Measurements from ENCODE around the gene UBE2F.
"Not testable (repeated sequence)": the region's sequence is repeated elsewhere in the genome, so short reads cannot be mapped to it uniquely, and the experiment has no call there.

UBE2F gene

GRCh38 chr2:238057696-238058575, 91.1 kb downstream of the UBE2F start:
- DNase-seq, result not testable (repeated sequence)

- no peak for DNase-seq
Measured at GRCh38 chr2:238059505-238059904, 92.7 kb downstream of the UBE2F start.

DNA sequence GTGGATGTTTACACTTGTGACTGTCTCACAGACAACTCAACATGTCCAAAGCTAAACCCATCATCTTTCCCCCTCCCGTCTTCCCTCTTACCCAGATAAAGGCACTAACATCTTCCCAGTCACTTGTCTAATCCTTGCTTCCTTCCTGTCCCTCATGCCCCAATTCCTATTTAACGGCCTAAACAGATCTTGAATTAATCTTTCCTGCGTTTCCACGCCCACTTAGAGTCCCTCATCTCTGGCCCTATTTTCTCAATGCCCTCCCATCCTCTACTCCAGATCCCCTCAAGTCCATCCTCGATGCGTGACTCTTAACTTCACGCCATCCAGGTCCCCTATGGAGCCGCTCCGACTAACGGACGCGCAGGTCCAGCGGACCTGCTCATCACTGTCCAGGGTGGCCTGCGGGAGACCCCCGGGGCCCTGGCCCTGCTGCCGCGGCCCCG, 93.3 kb downstream of the UBE2F start:
- DNase-seq, result peak; percentile 13

GRCh38 chr2:238060542-238061314, 93.9 kb downstream of the UBE2F start, which contains the start of gene SCLY:
Gene SCLY (plus strand): TSS chr2:238061001. CDS start chr2:238061055, 54 bp downstream.
- peak; percentile 94 for DNase-seq

GRCh38 chr2:238061315-238062202, 94.7 kb downstream of the UBE2F start:
- DNase-seq, result peak; percentile 24

GRCh38 chr2:238063414-238064189, 96.8 kb downstream of the UBE2F start:
- no peak for DNase-seq

GRCh38 chr2:238064376-238064775, 97.6 kb downstream of the UBE2F start:
- DNase-seq, result no peak

DNA sequence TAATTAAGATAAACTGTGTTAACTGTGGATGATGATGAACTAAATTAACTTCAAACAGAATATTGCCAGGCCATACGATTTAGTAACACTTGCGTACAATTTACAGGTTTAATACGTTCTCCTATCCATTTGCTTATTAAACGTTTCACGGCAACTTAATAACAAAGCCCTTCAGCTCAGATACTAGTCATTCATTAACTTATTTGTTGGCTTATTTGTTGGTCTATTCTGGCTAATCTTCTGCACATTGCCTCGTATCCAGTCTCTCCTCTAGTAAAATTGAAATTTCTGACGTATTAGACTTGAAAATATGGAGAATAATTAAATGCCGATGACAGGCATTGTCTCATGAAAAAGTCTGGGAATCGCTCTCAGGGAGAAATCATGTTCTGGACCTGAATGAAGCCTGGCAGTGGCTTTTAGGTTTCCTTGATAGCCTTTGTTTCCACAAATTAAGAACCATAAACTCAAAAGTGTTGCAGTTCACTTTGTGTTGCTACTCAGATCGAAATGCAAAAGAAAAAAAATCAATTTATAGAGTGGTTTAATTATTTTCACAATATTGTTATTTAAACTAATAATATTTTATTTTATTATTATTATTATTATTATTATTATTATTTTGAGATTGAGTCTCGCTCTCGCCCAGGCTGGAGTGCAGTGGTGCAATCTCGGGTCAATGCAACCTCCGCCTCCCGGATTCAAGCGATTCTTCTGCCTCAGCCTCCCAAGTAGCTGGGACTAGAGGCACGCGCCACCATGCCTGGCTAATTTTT, 98.4 kb downstream of the UBE2F start:
- DNase-seq, result no peak

- DNase-seq, result no peak
Measured at GRCh38 chr2:238066218-238066617, 99.4 kb downstream of the UBE2F start.

GRCh38 chr2:238066718-238067117, 99.9 kb downstream of the UBE2F start:
- not testable (repeated sequence) for DNase-seq

DNA sequence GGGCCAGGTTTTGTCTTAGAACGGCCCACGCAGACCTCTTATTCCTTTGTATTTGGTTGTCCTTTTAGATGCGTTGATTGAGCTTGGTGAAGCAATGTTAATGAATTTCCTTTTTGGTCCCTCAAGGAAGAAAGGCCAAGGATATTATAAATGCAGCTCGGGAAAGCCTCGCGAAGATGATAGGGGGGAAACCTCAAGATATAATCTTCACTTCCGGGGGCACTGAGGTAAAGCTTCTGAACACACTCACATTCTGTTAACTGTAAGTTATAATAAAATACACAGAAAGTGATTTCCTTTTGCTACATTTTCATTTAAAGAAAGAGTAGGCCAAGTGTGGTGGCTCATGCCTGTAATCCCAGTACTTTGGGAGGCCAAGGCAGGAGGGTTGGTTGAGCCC, 101.1 kb downstream of the UBE2F start:
- no peak for DNase-seq

DNA sequence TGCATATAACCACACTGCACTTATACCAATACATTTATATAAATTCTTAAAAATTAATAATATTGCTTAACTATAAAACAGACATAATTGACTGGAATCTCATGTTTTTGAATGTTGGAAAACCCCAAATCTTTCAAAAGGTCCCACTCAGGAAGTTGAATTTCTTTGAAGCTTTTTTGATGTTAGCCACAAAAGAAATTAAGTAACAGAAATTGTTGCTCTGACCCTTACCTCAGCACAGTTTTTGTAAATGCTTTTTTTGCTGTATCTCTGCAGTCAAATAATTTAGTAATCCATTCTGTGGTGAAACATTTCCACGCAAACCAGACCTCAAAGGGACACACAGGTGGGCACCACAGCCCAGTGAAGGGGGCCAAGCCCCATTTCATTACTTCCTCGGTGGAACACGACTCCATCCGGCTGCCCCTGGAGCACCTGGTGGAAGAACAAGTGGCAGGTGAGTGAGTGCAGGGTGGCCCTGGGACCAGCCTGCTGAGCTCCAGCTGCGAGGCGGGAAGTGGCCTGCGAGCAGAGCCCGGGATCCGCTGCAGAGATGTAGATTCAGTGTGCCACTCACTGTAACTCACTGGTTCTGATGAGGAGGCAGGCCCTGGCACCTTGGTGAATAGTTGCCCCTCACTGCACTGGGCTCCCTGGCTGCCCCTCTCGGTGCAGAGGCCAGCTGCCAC, 102.4 kb downstream of the UBE2F start:
- DNase-seq, result no peak

GRCh38 chr2:238069877-238070276, 103.1 kb downstream of the UBE2F start:
- no peak for DNase-seq

GRCh38 chr2:238075397-238075796, 108.6 kb downstream of the UBE2F start:
- no peak for DNase-seq

DNA sequence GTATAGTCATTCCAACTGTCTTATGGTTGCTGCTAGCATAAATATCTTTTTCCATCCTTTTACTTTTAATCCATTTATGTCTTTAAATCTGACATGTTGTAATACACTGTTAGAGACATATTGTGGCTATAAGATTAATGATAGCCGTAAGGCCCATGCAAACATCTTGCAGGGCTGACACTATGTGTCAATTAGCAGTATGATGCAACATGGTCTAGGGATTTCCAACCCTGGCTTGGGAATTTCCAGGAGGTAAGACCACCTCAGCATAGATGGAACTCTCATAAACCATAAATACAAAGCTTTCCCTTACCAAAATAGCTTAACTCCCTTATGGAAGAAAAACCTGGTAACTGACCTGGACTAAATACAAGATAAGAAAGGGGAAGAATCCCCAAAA, 110.5 kb downstream of the UBE2F start:
- no peak for DNase-seq

GRCh38 chr2:238079874-238080327, 113.1 kb downstream of the UBE2F start:
- no peak for DNase-seq

- DNase-seq, result no peak
Measured at GRCh38 chr2:238080518-238080917, 113.7 kb downstream of the UBE2F start.

DNA sequence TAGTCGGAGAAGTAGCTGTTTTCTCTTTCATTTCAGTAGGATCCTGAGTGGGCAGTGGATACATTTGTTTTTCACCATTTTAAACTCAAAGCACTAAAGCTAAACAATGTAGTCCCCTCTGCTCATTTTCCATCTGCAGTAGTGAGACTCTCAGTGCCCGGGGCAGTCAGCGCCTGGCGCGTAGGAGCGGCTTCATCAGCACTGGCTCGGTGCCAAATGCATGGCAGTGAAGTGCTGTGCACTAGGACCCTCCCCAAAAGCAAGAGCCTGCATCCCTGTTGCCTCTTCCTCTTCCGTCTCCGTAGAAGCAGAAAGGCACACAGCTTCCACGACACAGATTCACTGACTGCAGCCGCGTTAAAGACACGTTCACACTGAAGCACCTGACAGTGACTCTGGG, 114.3 kb downstream of the UBE2F start:
- no peak for DNase-seq

DNA sequence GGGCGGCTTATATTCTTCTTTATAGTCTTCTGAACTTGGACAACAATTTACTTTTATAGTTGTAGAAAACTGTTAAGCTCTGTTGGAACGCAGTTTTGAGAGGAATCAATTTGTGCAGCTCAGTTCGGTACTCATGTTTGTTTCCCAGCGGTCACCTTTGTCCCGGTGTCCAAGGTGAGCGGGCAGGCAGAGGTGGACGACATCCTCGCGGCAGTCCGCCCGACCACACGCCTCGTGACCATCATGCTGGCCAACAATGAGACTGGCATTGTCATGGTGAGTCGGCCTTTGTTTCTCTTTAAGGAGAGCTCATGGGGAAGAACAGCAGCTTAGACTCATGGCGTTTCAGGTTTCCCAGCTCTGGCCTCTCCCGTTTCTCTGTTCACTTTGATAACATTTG, 114.7 kb downstream of the UBE2F start:
- DNase-seq, result no peak

DNA sequence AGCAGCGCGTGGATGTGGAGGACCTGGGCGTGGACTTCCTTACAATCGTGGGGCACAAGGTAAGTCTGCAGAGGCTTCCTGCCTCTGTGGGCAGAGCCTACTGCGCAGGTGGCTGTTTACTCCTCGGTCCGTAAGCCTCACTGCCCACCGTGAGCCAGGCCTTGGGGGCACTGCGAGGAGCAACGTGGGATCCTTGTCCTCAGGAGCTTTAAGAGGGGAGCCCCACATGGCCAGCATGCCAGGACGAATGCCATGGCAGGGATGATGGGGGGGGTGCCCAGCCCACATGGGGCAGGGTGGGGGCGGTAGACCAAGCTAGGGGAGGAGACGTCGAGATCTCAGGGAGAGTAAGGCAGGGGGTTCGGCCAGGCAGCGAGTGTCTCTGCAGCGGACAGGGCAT, 115.3 kb downstream of the UBE2F start:
- no peak for DNase-seq
